K562 (cell line): ENCODE data around the gene ATF4. TPM values are rescaled to one million over a fixed set of nuclear protein-coding genes. Genes with fewer than 3 reads are reported as not detected.

ENCODE experiments used
- ATAC-seq: fragments of 200-7000 bp; cut with Tn5 transposase; 3 replicates; pipeline ENCODE4 v1.9.1; 2020; ENCODE audit warnings: moderate library complexity
- BruUV-seq: library from RNA; stranded (reverse); fragments of 400-500 nt; replicated peaks from 2 replicates; lab custom pipeline; 2021; lab: Mats Ljungman, UMichigan
- CTCF ChIA-PET: fragments of 300-600 bp; formaldehyde crosslinking; extraction: SDS; loops from one replicate; lab custom pipeline; 2021; ENCODE audit warnings: low intra/inter-chr PET ratio; lab: Yijun Ruan, JAX
- POLR2A ChIA-PET: fragments of 300-600, 350-650 bp; sonication (Branson Sonifier 250); formaldehyde crosslinking; extraction: SDS; loops from one replicate; lab custom pipeline; 2021; ENCODE audit warnings: antibody characterized with exemption, inconsistent platforms; lab: Yijun Ruan, JAX
- DNase-seq, 4 experiments: peaks; one replicate each; pipeline versions ENCODE4 v3.0.0 to v3.0.0-alpha.2; 2011 to 2018; ENCODE audit warnings: low spot score in 3 of 4, mixed read lengths in 3 of 4; ENCODE audit errors: extremely low read depth in 1 of 4
- FAIRE-seq: peaks from 2 replicates; lab custom pipeline; 2011; peaks lifted over from hg19 to GRCh38; lab: Jason Lieb, UNC
- H2AFZ ChIP-seq: 2 replicates; pipeline ENCODE4 v1.6.0; 2011; ENCODE audit warnings: low read depth, low read length, control low read depth, inconsistent platforms
- H3K27ac ChIP-seq: fragments of 200-600 bp; 3 replicates; pipeline ENCODE4 v1.8.0; 2011; ENCODE audit warnings: low read depth, mild to moderate bottlenecking, control low read depth, inconsistent platforms, low read length, moderate library complexity, mixed read lengths; ENCODE audit errors: extremely low read depth
- H3K27me3 ChIP-seq, 2 experiments: fragments of 300-600 bp in 1 of 2; 2 replicates in 1 of 2; 3 replicates in 1 of 2; pipeline versions ENCODE4 v1.6.0 to v1.8.0; 2011; ENCODE audit warnings: inconsistent platforms in 2 of 2, low read length in 2 of 2, mild to moderate bottlenecking in 1 of 2, mixed read lengths in 1 of 2, moderate library complexity in 1 of 2; ENCODE audit not compliant: control insufficient read depth in 2 of 2, insufficient read depth in 2 of 2
- H3K36me3 ChIP-seq: fragments of 300-600 bp; 3 replicates; pipeline ENCODE4 v1.8.0; 2011; ENCODE audit warnings: mild to moderate bottlenecking, low read length, inconsistent platforms; ENCODE audit not compliant: control insufficient read depth, insufficient read depth
- H3K4me1 ChIP-seq, 2 experiments: fragments of 200-600 bp in 1 of 2; replicated peaks in 1 of 2; 2 replicates in 1 of 2; 3 replicates in 1 of 2; pipeline versions ENCODE4 v1.5.1 to v1.8.0; 2011; ENCODE audit warnings: inconsistent platforms in 2 of 2, low read length in 2 of 2, mild to moderate bottlenecking in 1 of 2, mixed read lengths in 1 of 2, moderate library complexity in 1 of 2; ENCODE audit not compliant: control insufficient read depth in 2 of 2, insufficient read depth in 2 of 2
- H3K4me2 ChIP-seq: 2 replicates; pipeline ENCODE4 v1.6.1; 2011; ENCODE audit warnings: low read length, control low read depth, inconsistent platforms, mixed read lengths; ENCODE audit not compliant: insufficient read depth
- H3K4me3 ChIP-seq: fragments of 200-600 bp; sonication (generic), shearing (Covaris generic); 2 replicates; pipeline ENCODE4 v1.5.1; 2016; ENCODE audit warnings: control low read depth, inconsistent platforms
- H3K79me2 ChIP-seq: fragments of 200-600 bp; 3 replicates; pipeline ENCODE4 v1.8.0; 2011; ENCODE audit warnings: low read length, inconsistent platforms; ENCODE audit not compliant: control insufficient read depth, insufficient read depth
- H3K9ac ChIP-seq, 2 experiments: 2 replicates each; pipeline versions ENCODE4 v1.6.0 to v1.6.1; 2011; ENCODE audit warnings: low read depth in 2 of 2, low read length in 2 of 2, control low read depth in 1 of 2, inconsistent platforms in 1 of 2, mild to moderate bottlenecking in 1 of 2, mixed read lengths in 1 of 2; ENCODE audit not compliant: insufficient read depth in 1 of 2
- H3K9me1 ChIP-seq: one replicate; pipeline ENCODE4 v1.6.0; 2011; ENCODE audit warnings: inconsistent platforms, mild to moderate bottlenecking, low read length, moderate library complexity; ENCODE audit not compliant: control insufficient read depth, insufficient read depth
- H3K9me3 ChIP-seq: replicated peaks from 2 replicates; pipeline ENCODE4 v1.5.1; 2011; ENCODE audit warnings: low read depth, low read length, inconsistent platforms; ENCODE audit not compliant: control insufficient read depth, insufficient read depth
- H4K20me1 ChIP-seq: replicated peaks from 2 replicates; pipeline ENCODE4 v1.6.1; 2011; ENCODE audit warnings: low read length, inconsistent platforms, mixed read lengths; ENCODE audit not compliant: control insufficient read depth, insufficient read depth
- ADNP ChIP-seq: fragments of 200-800 bp; sonication (Bioruptor generic); IDR thresholded peaks from 2 replicates; pipeline ENCODE4 v1.6.1; 2016; ENCODE audit warnings: missing genetic modification characterization, missing compliant biosample characterization
- ARID1B ChIP-seq: fragments of 450-650 bp; IDR thresholded peaks from 2 replicates; pipeline ENCODE4 v1.6.1; 2016; ENCODE audit warnings: antibody characterized with exemption, mild to moderate bottlenecking, inconsistent platforms
- BACH1 ChIP-seq: fragments of 200-800 bp; sonication (Bioruptor generic); IDR thresholded peaks from 2 replicates; pipeline ENCODE4 v1.6.1; 2016; ENCODE audit warnings: missing genetic modification characterization, missing compliant biosample characterization
- BCOR ChIP-seq: fragments of 450-650 bp; IDR thresholded peaks from 2 replicates; pipeline ENCODE4 v1.6.1; 2016
- FOXK2 ChIP-seq, 2 experiments: fragments of 450-650 bp; IDR thresholded peaks in 1 of 2; conservative IDR thresholded peaks in 1 of 2; 2 replicates each; pipeline ENCODE4 v1.6.1; 2016; ENCODE audit warnings: low read depth in 2 of 2, mild to moderate bottlenecking in 1 of 2
- MCM5 ChIP-seq: fragments of 450-650 bp; IDR thresholded peaks from 2 replicates; pipeline ENCODE4 v1.6.1; 2016; ENCODE audit warnings: low read depth
- RBM25 ChIP-seq: fragments of 200-400 bp; formaldehyde crosslinking; IDR thresholded peaks from 2 replicates; pipeline ENCODE4 v1.6.1; 2018; ENCODE audit warnings: low read length, low read depth, moderate library complexity; ENCODE audit not compliant: severe bottlenecking
- ZFP36 ChIP-seq: fragments of 150-350 bp; IDR thresholded peaks from 2 replicates; pipeline ENCODE4 v1.6.1; 2018; ENCODE audit warnings: low read length, low read depth; ENCODE audit not compliant: partially characterized antibody
- ZNF444 ChIP-seq: fragments of 250-450 bp; sonication (Bioruptor Pico); IDR thresholded peaks from 2 replicates; pipeline ENCODE4 v1.4.0; 2020; ENCODE audit warnings: mild to moderate bottlenecking, moderate library complexity
- WGBS: fragments of 100-300 bp; shearing (Covaris generic); methylation state at CpG from one replicate; pipeline ENCODE4 v1.1.6; 2016; ENCODE audit warnings: low coverage, mixed read lengths; ENCODE audit not compliant: insufficient coverage; ENCODE audit errors: missing lambda C conversion rate; 5-methylcytosine and 5-hydroxymethylcytosine counted together
- in situ Hi-C: fragments of 300-500 bp; cut with MboI; formaldehyde crosslinking; loops from 4 replicates; pipeline ENCODE4 v1.15.0; 2018; ENCODE audit warnings: inconsistent platforms, mixed read lengths
- intact Hi-C: fragments of 100-400 bp; cut with micrococcal nuclease; formaldehyde crosslinking; loops from 2 replicates; pipeline ENCODE4 v1.14.2; 2022
- polyA plus RNA-seq, 8 experiments: library from polyadenylated mRNA; depleted of rRNA in 4 of 8; stranded (reverse) in 5 of 8; unstranded in 3 of 8; fragments of >200 nt; fragmentation: Nextera tagmentation in 2 of 8; fragmentation: Illumina TruSeq in 1 of 8; extraction: Ambion mirVana in 2 of 8; extraction: Trizol in 1 of 8; gene quantifications; 2 replicates each; pipeline versions ENCODE4 v1.2.1 to v1.2.3, GENCODE V29; 2011 to 2014; ENCODE audit warnings: inconsistent platforms in 1 of 8, missing spikeins in 1 of 8
- total RNA-seq, 7 experiments: library from RNA; depleted of rRNA in 6 of 7; stranded (reverse); fragments of >200 nt in 6 of 7; fragmentation: Illumina TruSeq in 2 of 7; extraction: Trizol in 2 of 7; gene quantifications; 2 replicates each; pipeline versions ENCODE4 v1.2.1 to v1.2.3, GENCODE V29; 2011 to 2021; ENCODE audit warnings: low replicate concordance in 1 of 7

The ATF4 gene
- total and polyA plus RNA-seq, 9 of the 15 experiments (the other 6 are each of a cell fraction or from before 2014, with no cell fraction given): 93.1 to 723 (median 355) TPM

- FAIRE-seq: no peak
- 0 out of 2 replicates have a peak, but pooled peaks cover 4% of the 10 kb centered on the region for H4K20me1 ChIP-seq
- no peak overlapping the region for H3K27ac ChIP-seq
- intact Hi-C loops: no loop called here
- ChIA-PET CTCF (interaction anchor here (0.6 kb wide), 1 partner anchor 472 kb away, joined by 4 read pairs; no protein-coding TSS in a partner anchor), POLR2A (interaction anchor here (0.7 kb wide), 1 partner anchor 512 kb away, joined by 3 read pairs; no protein-coding TSS in a partner anchor)
- no peak for DNase-seq
- no peak overlapping the region for H2AFZ ChIP-seq
- no peaks in the 10 kb centered on the region for H3K9me1 ChIP-seq
- ATAC-seq: no peak
- H3K9me3 ChIP-seq: no peaks in the 10 kb centered on the region
- no peak overlapping the region for H3K9ac ChIP-seq
- H3K79me2 ChIP-seq: no peaks in the 10 kb centered on the region
- in situ Hi-C loops: no loop called here
- no peak overlapping the region for H3K4me2 ChIP-seq
- no peak overlapping the region for H3K4me3 ChIP-seq
- TF ChIP-seq FOXK2 (conservative IDR thresholded peaks at IDR 0.05 in 1 of 2, IDR thresholded peaks at IDR 0.05 in 1 of 2; ENCODE audit: low read depth in 2 of 2) (no peak), RBM25 (peak; percentile 76), ZFP36 (peak; percentile 51), BACH1 (tag) (no peak), ZNF444 (CRISPR knock-in tag) (no peak), ADNP (tag) (no peak), ARID1B (no peak), MCM5 (no peak), BCOR (0 out of 2 replicates have a peak, but pooled peaks have one; percentile 24)
- no peaks in the 10 kb centered on the region for H3K36me3 ChIP-seq
- WGBS: no CpG with 5 or more reads among the region's 3 CpGs
- peaks cover 2 to 9% of the 10 kb centered on the region in 2 experiments; a peak in 2 of 5 replicates for H3K27me3 ChIP-seq
- H3K4me1 ChIP-seq: peaks cover 0 to 13% of the 10 kb centered on the region in 2 experiments; a peak in 3 of 5 replicates
- no TSS peak for BruUV-seq
These were observed 33.1 kb downstream of the ATF4 start for GRCh38 chr22:39553429-39553828.
